A549 treated with ZK216348 at 1 μM for 4 hours (cell line): ENCODE results near the gene ZNF488. TPM values are rescaled to one million over a fixed set of nuclear protein-coding genes. Genes with fewer than 3 reads are reported as not detected.

ENCODE experiments used
- total RNA-seq: library from RNA; stranded (reverse); fragments of 200-300 nt; extraction: Qiagen RNA extraction; gene quantifications from 5 replicates; pipeline ENCODE4 v1.2.3, GENCODE V29; 2022; ENCODE audit warnings: low read depth

The ZNF488 gene
- 10.8 to 15.7 TPM (median 13.8 TPM) in 5 replicates for total RNA-seq

GRCh38 chr10:47384148-47384921 is at the start of gene ZNF488:
TSS of gene ZNF488 (minus strand) at chr10:47384293. CDS start at chr10:47368829, 15,464 bp downstream.

GRCh38 chr10:47348138-47348651 is 35.9 kb downstream of the ZNF488 start, which contains the start of gene RBP3:
TSS of gene RBP3 (plus strand) at chr10:47348363. CDS start at chr10:47348485, 122 bp downstream.

GRCh38 chr10:47322300-47323061 is 61.6 kb downstream of the ZNF488 start, which contains the start of gene GDF2:
TSS of gene GDF2 (plus strand) at chr10:47322454. CDS start at chr10:47322669, 215 bp downstream.

Other genes starting within 250 kb of the ZNF488 start
- 0.05 to 0.19 TPM (median 0.11 TPM) in 4 of 5 replicates, not detected in the other for gene GDF10, start 84.1 kb downstream of the ZNF488 start, total RNA-seq
- not detected in 5 replicates for gene GDF2, start 61.8 kb downstream of the ZNF488 start, total RNA-seq
- gene RBP3, start 35.9 kb downstream of the ZNF488 start, total RNA-seq: not detected in 5 replicates
- gene ANXA8, start 99.8 kb upstream of the ZNF488 start, total RNA-seq: 29.5 to 41.7 TPM (median 34.3 TPM) in 5 replicates
- gene FAM25G, start 107.4 kb upstream of the ZNF488 start, total RNA-seq: 3.8 TPM in 1 of 5 replicates, not detected in the others
- 8.5 to 11.5 TPM (median 11.0 TPM) in 5 replicates for gene AGAP9, start 139.3 kb upstream of the ZNF488 start, total RNA-seq